CD4-positive, alpha-beta T cell (primary cell): ENCODE measurements around the gene ZFP69. TPM values are rescaled to one million over a fixed set of nuclear protein-coding genes. Genes with fewer than 3 reads are reported as not detected.

Source experiments
- ATAC-seq: fragments of 200-7000 bp; cut with Tn5 transposase; one replicate; pipeline ENCODE4 v1.10.0; 2022; ENCODE audit warnings: mild to moderate bottlenecking; ENCODE audit not compliant: poor library complexity
- CTCF ChIA-PET: fragments of 350-600 bp; sonication (Branson Sonifier 250); formaldehyde crosslinking; loops from one replicate; lab custom pipeline; 2021; ENCODE audit warnings: antibody characterized with exemption, inconsistent platforms; lab: Charles Lee
- POLR2A ChIA-PET: fragments of 350-600 bp; sonication (Branson Sonifier 250); formaldehyde crosslinking; loops from one replicate; lab custom pipeline; 2021; ENCODE audit warnings: antibody characterized with exemption, inconsistent platforms; lab: Charles Lee
- DNase-seq, 14 experiments: peaks; one replicate each; pipeline ENCODE4 v3.0.0-alpha.2; 2013 to 2020; ENCODE audit warnings: mixed read lengths in 2 of 14
- H3K27ac ChIP-seq, 2 donors: one replicate each; pipeline versions ENCODE4 v1.5.1 to v1.7.0; 2013; ENCODE audit warnings: low read length in 2 of 2, low read depth in 1 of 2, mild to moderate bottlenecking in 1 of 2
- H3K27me3 ChIP-seq, 2 experiments: 1 replicate in 1 of 2; 2 replicates in 1 of 2; pipeline versions ENCODE4 v1.6.1 to v1.7.0; 2013; ENCODE audit warnings: low read length in 2 of 2, control low read depth in 1 of 2, mild to moderate bottlenecking in 1 of 2, moderate library complexity in 1 of 2; ENCODE audit not compliant: insufficient read depth in 2 of 2, control insufficient read depth in 1 of 2
- H3K36me3 ChIP-seq: one replicate; pipeline ENCODE4 v1.6.1; 2013; ENCODE audit warnings: low read length, control low read depth; ENCODE audit not compliant: insufficient read depth
- H3K4me1 ChIP-seq: one replicate; pipeline ENCODE4 v1.6.1; 2013; ENCODE audit warnings: low read length, control low read depth; ENCODE audit not compliant: insufficient read depth
- H3K4me3 ChIP-seq: one replicate; pipeline ENCODE4 v1.5.1; 2013; ENCODE audit warnings: mild to moderate bottlenecking, low read length, moderate library complexity
- H3K9me3 ChIP-seq, 2 experiments: 1 replicate in 1 of 2; 2 replicates in 1 of 2; pipeline versions ENCODE4 v1.6.1 to v1.7.0; 2013; ENCODE audit warnings: low read length in 2 of 2, mild to moderate bottlenecking in 2 of 2, control low read depth in 1 of 2, moderate library complexity in 1 of 2; ENCODE audit not compliant: control insufficient read depth in 1 of 2, insufficient read depth in 1 of 2
- H3K27ac Mint-ChIP-seq: one replicate; pipeline ENCODE4 v1.8.0; 2020; ENCODE audit warnings: mixed read lengths
- H3K27me3 Mint-ChIP-seq: one replicate; pipeline ENCODE4 v1.8.0; 2021; ENCODE audit warnings: mixed read lengths
- H3K36me3 Mint-ChIP-seq: one replicate; pipeline ENCODE4 v1.8.0; 2021; ENCODE audit warnings: low read depth, mixed read lengths
- H3K4me1 Mint-ChIP-seq: one replicate; pipeline ENCODE4 v1.8.0; 2021; ENCODE audit warnings: low read depth, mixed read lengths
- H3K4me3 Mint-ChIP-seq: one replicate; pipeline ENCODE4 v1.8.0; 2020; ENCODE audit warnings: mild to moderate bottlenecking, mixed read lengths
- H3K9me3 Mint-ChIP-seq: one replicate; pipeline ENCODE4 v1.8.0; 2020; ENCODE audit warnings: mixed read lengths
- intact Hi-C, 2 experiments: fragments of 100-400 bp; cut with DNase I in 1 of 2; cut with micrococcal nuclease in 1 of 2; formaldehyde crosslinking; loops; one replicate each; pipeline versions ENCODE4 v1.15.1 to v1.9.0; 2023 to 2025; cut with DNase I, micrococcal nuclease
- total RNA-seq, 174 experiments: library from RNA in 2 of 174; stranded (reverse) in 2 of 174; gene quantifications; one replicate each; pipeline ENCODE4 v1.2.3 and lab custom pipeline; 2021 to 2026
- TF ChIP-seq, protein P1 (sequence below): fragments of 200-600 bp; IDR thresholded peaks from one replicate; pipeline ENCODE4 v1.8.0; 2022; ENCODE audit warnings: antibody characterized with exemption, mild to moderate bottlenecking

The ZFP69 gene
- total RNA-seq, 2 experiments from 2014 or later, result 1.1 to 1.4 TPM

GRCh38 chr1:40435471-40435870 lies 41.6 kb upstream of the ZFP69 start:
- ChIA-PET CTCF (interaction anchor here (1.0 kb wide), 2 partner anchors 8 to 56 kb away, joined by 3 to 5 read pairs; no protein-coding TSS in a partner anchor), POLR2A (no interaction called here)
- H3K4me3 Mint-ChIP-seq, result no peak overlapping the region
- no peaks in the 10 kb centered on the region for H3K4me1 Mint-ChIP-seq
- TF ChIP-seq, protein P1, sequence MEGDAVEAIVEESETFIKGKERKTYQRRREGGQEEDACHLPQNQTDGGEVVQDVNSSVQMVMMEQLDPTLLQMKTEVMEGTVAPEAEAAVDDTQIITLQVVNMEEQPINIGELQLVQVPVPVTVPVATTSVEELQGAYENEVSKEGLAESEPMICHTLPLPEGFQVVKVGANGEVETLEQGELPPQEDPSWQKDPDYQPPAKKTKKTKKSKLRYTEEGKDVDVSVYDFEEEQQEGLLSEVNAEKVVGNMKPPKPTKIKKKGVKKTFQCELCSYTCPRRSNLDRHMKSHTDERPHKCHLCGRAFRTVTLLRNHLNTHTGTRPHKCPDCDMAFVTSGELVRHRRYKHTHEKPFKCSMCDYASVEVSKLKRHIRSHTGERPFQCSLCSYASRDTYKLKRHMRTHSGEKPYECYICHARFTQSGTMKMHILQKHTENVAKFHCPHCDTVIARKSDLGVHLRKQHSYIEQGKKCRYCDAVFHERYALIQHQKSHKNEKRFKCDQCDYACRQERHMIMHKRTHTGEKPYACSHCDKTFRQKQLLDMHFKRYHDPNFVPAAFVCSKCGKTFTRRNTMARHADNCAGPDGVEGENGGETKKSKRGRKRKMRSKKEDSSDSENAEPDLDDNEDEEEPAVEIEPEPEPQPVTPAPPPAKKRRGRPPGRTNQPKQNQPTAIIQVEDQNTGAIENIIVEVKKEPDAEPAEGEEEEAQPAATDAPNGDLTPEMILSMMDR, result no peak
- no peak overlapping the region for H3K27ac ChIP-seq
- H3K36me3 Mint-ChIP-seq, result no peaks in the 10 kb centered on the region
- H3K9me3 Mint-ChIP-seq, result no peaks in the 10 kb centered on the region
- ATAC-seq, result no peak
- no peak for DNase-seq
- H3K27me3 Mint-ChIP-seq, result no peaks in the 10 kb centered on the region
- H3K27ac Mint-ChIP-seq, result no peak overlapping the region
- intact Hi-C loops, result no loop called here
- H3K9me3 ChIP-seq, result no peaks in the 10 kb centered on the region
- no peaks in the 10 kb centered on the region for H3K4me1 ChIP-seq
- H3K27me3 ChIP-seq, result no peaks in the 10 kb centered on the region
- H3K4me3 ChIP-seq, result no peak overlapping the region
- H3K36me3 ChIP-seq, result no peaks in the 10 kb centered on the region

- no peak overlapping the region for H3K4me3 ChIP-seq
- DNase-seq, result no peak
- no peak overlapping the region for H3K4me3 Mint-ChIP-seq
- intact Hi-C loops, result no loop called here
- no peak overlapping the region for H3K27ac Mint-ChIP-seq
- H3K27me3 Mint-ChIP-seq, result no peaks in the 10 kb centered on the region
- H3K27ac ChIP-seq, result no peak overlapping the region
- no peaks in the 10 kb centered on the region for H3K9me3 ChIP-seq
- H3K4me1 ChIP-seq, result no peaks in the 10 kb centered on the region
- no peaks in the 10 kb centered on the region for H3K9me3 Mint-ChIP-seq
- TF ChIP-seq, protein P1, result no peak
- ChIA-PET CTCF (interaction anchor here (1.0 kb wide), 1 partner anchor 56 kb away, joined by 5 read pairs; no protein-coding TSS in a partner anchor), POLR2A (no interaction called here)
- no peaks in the 10 kb centered on the region for H3K36me3 ChIP-seq
- no peaks in the 10 kb centered on the region for H3K27me3 ChIP-seq
- no peaks in the 10 kb centered on the region for H3K36me3 Mint-ChIP-seq
- no peak for ATAC-seq
- H3K4me1 Mint-ChIP-seq, result no peaks in the 10 kb centered on the region
Measured at GRCh38 chr1:40435876-40436275, 41.2 kb upstream of the ZFP69 start.

GRCh38 chr1:40438391-40439015 lies 38.6 kb upstream of the ZFP69 start:
- ATAC-seq (peak; percentile 44), DNase-seq (peak in 4 of 14 experiments; percentile 37 to 63 (median 54))
- TF ChIP-seq, protein P1, result peak; percentile 81
- Mint-ChIP-seq H3K4me1 (no peaks in the 10 kb centered on the region), H3K27me3 (no peaks in the 10 kb centered on the region), H3K9me3 (no peaks in the 10 kb centered on the region), H3K27ac (no peak overlapping the region), H3K36me3 (no peaks in the 10 kb centered on the region), H3K4me3 (no peak overlapping the region)
- intact Hi-C loops, result loop anchor here (2.0 kb wide), 2 partner anchors 286 to 294 kb away; no protein-coding TSS in a partner anchor
- H3K27me3 ChIP-seq, result no peaks in the 10 kb centered on the region
- H3K36me3 ChIP-seq, result no peaks in the 10 kb centered on the region
- no peak overlapping the region for H3K27ac ChIP-seq
- ChIA-PET POLR2A (interaction anchor here (1.2 kb wide), 1 partner anchor 93 kb away, joined by 4 read pairs; the partner anchor contains the start of gene ZNF684), CTCF (interaction anchor here (0.6 to 2.5 kb wide), 10 partner anchors 9 to 295 kb away, joined by 3 to 14 read pairs (median 4); partner anchors contain the start of gene ZFP69B)
- H3K4me3 ChIP-seq, result no peak overlapping the region
- no peaks in the 10 kb centered on the region for H3K4me1 ChIP-seq
- H3K9me3 ChIP-seq, result no peaks in the 10 kb centered on the region
